ENCODE results near the gene SLC66A2.
"Not testable (repeated sequence)": the region's sequence is repeated elsewhere in the genome, so short reads cannot be mapped to it uniquely, and the experiment has no call there.

The SLC66A2 gene

GRCh38 chr18:79890674-79891073 is 60.8 kb downstream of the SLC66A2 start:
- Histone ChIP-seq H3K9me3 (ENCODE audit: control insufficient read depth, insufficient read depth, low read length) (peaks cover 3% of the 10 kb centered on the region), H3K36me3 (ENCODE audit: insufficient read depth, low read length) (no peaks in the 10 kb centered on the region), H3K9ac (ENCODE audit: low read depth, low read length) (no peak overlapping the region), H3K4me1 (ENCODE audit: insufficient read depth, low read length) (no peaks in the 10 kb centered on the region)

GRCh38 chr18:79889569-79889968 is 61.9 kb downstream of the SLC66A2 start:
- no peak overlapping the region for H3K9ac ChIP-seq (ENCODE audit: low read depth, low read length)
- H3K9me3 ChIP-seq (ENCODE audit: control insufficient read depth, insufficient read depth, low read length): peaks cover 3% of the 10 kb centered on the region
- H3K36me3 ChIP-seq (ENCODE audit: insufficient read depth, low read length): no peaks in the 10 kb centered on the region
- H3K4me1 ChIP-seq (ENCODE audit: insufficient read depth, low read length): no peaks in the 10 kb centered on the region

- Histone ChIP-seq H3K36me3 (ENCODE audit: insufficient read depth, low read length) (no peaks in the 10 kb centered on the region), H3K4me1 (ENCODE audit: insufficient read depth, low read length) (no peaks in the 10 kb centered on the region), H3K9me3 (ENCODE audit: control insufficient read depth, insufficient read depth, low read length) (no peaks in the 10 kb centered on the region; the same call in 1 of the 2 replicates), H3K9ac (ENCODE audit: low read depth, low read length) (no peak overlapping the region)
These were observed 63.4 kb downstream of the SLC66A2 start for GRCh38 chr18:79888016-79888415.

- H3K9ac ChIP-seq (ENCODE audit: low read depth, low read length): no peak overlapping the region
These were observed 64.1 kb downstream of the SLC66A2 start for GRCh38 chr18:79887181-79888000.

GRCh38 chr18:79884963-79885728 is 66.3 kb downstream of the SLC66A2 start:
- H3K36me3 ChIP-seq (ENCODE audit: insufficient read depth, low read length): no peaks in the 10 kb centered on the region
- no peak overlapping the region for H3K9ac ChIP-seq (ENCODE audit: low read depth, low read length)
- H3K9me3 ChIP-seq (ENCODE audit: control insufficient read depth, insufficient read depth, low read length): no peaks in the 10 kb centered on the region
- no peaks in the 10 kb centered on the region for H3K4me1 ChIP-seq (ENCODE audit: insufficient read depth, low read length)

More at GRCh38 chr18:79887181-79888000, 64.1 kb downstream of the SLC66A2 start:
- H3K36me3 ChIP-seq (ENCODE audit: insufficient read depth, low read length): no peaks in the 10 kb centered on the region
- no peaks in the 10 kb centered on the region; the same call in 1 of the 2 replicates for H3K9me3 ChIP-seq (ENCODE audit: control insufficient read depth, insufficient read depth, low read length)
- H3K4me1 ChIP-seq (ENCODE audit: insufficient read depth, low read length): no peaks in the 10 kb centered on the region

GRCh38 chr18:79884294-79884962 is 67.0 kb downstream of the SLC66A2 start:
- Histone ChIP-seq H3K4me1 (ENCODE audit: insufficient read depth, low read length) (no peaks in the 10 kb centered on the region), H3K36me3 (ENCODE audit: insufficient read depth, low read length) (no peaks in the 10 kb centered on the region), H3K9me3 (ENCODE audit: control insufficient read depth, insufficient read depth, low read length) (no peaks in the 10 kb centered on the region), H3K9ac (ENCODE audit: low read depth, low read length) (no peak overlapping the region)

- Histone ChIP-seq H3K9me3 (ENCODE audit: control insufficient read depth, insufficient read depth, low read length) (no peaks in the 10 kb centered on the region), H3K36me3 (ENCODE audit: insufficient read depth, low read length) (no peaks in the 10 kb centered on the region), H3K4me1 (ENCODE audit: insufficient read depth, low read length) (no peaks in the 10 kb centered on the region), H3K9ac (ENCODE audit: low read depth, low read length) (no peak overlapping the region)
These were observed 67.8 kb downstream of the SLC66A2 start for GRCh38 chr18:79883461-79884293.

GRCh38 chr18:79882522-79883241 is 68.8 kb downstream of the SLC66A2 start:
- Histone ChIP-seq H3K9me3 (ENCODE audit: control insufficient read depth, insufficient read depth, low read length) (no peaks in the 10 kb centered on the region), H3K36me3 (ENCODE audit: insufficient read depth, low read length) (no peaks in the 10 kb centered on the region), H3K4me1 (ENCODE audit: insufficient read depth, low read length) (no peaks in the 10 kb centered on the region), H3K9ac (ENCODE audit: low read depth, low read length) (no peak overlapping the region)

- no peaks in the 10 kb centered on the region for H3K9me3 ChIP-seq (ENCODE audit: control insufficient read depth, insufficient read depth, low read length)
- H3K4me1 ChIP-seq (ENCODE audit: insufficient read depth, low read length): no peaks in the 10 kb centered on the region
- no peaks in the 10 kb centered on the region for H3K36me3 ChIP-seq (ENCODE audit: insufficient read depth, low read length)
- no peak overlapping the region for H3K9ac ChIP-seq (ENCODE audit: low read depth, low read length)
These were observed 69.8 kb downstream of the SLC66A2 start for GRCh38 chr18:79881695-79882094.

- H3K4me1 ChIP-seq (ENCODE audit: insufficient read depth, low read length): no peaks in the 10 kb centered on the region
- no peaks in the 10 kb centered on the region for H3K9me3 ChIP-seq (ENCODE audit: control insufficient read depth, insufficient read depth, low read length)
- no peaks in the 10 kb centered on the region for H3K36me3 ChIP-seq (ENCODE audit: insufficient read depth, low read length)
- H3K9ac ChIP-seq (ENCODE audit: low read depth, low read length): no peak overlapping the region
These were observed 71.9 kb downstream of the SLC66A2 start for GRCh38 chr18:79879566-79879965.

GRCh38 chr18:79878741-79879378 is 72.6 kb downstream of the SLC66A2 start:
- H3K36me3 ChIP-seq (ENCODE audit: insufficient read depth, low read length): no peaks in the 10 kb centered on the region
- H3K9ac ChIP-seq (ENCODE audit: low read depth, low read length): no peak overlapping the region
- no peaks in the 10 kb centered on the region for H3K4me1 ChIP-seq (ENCODE audit: insufficient read depth, low read length)
- H3K9me3 ChIP-seq (ENCODE audit: control insufficient read depth, insufficient read depth, low read length): no peaks in the 10 kb centered on the region

GRCh38 chr18:79878246-79878645 is 73.2 kb downstream of the SLC66A2 start:
- not testable (repeated sequence) for H3K9me3 ChIP-seq (ENCODE audit: control insufficient read depth, insufficient read depth, low read length); H3K9ac ChIP-seq (ENCODE audit: low read depth, low read length); H3K4me1 ChIP-seq (ENCODE audit: insufficient read depth, low read length); H3K36me3 ChIP-seq (ENCODE audit: insufficient read depth, low read length)

Data from ES-I3 (cell line).